ENCODE results near the gene LZTR1. TPM values are rescaled to one million over a fixed set of nuclear protein-coding genes. Genes with fewer than 3 reads are reported as not detected.

Gene LZTR1
- total and polyA plus RNA-seq, 2 donors (not counting 3 experiments of a cell fraction or from before 2014, with no cell fraction given) = 56.6 to 86.8 TPM

- Histone ChIP-seq H3K4me1 (ENCODE audit: control insufficient read depth, extremely low read depth, insufficient read depth, low read length) (peaks cover 19% of the 10 kb centered on the region), H3K27ac (ENCODE audit: insufficient read depth, low read depth, low read length) (no peak overlapping the region), H2AFZ (ENCODE audit: low read depth, low read length) (no peak overlapping the region), H4K20me1 (replicated peaks; ENCODE audit: control insufficient read depth, extremely low read depth, insufficient read depth, low read length) (peaks cover 18% of the 10 kb centered on the region), H3K36me3 (ENCODE audit: control insufficient read depth in 2 of 2, extremely low read depth in 1 of 2, insufficient read depth in 2 of 2, low read length in 2 of 2) (no peaks in the 10 kb centered on the region), H3K4me2 (ENCODE audit: insufficient read depth, low read length) (no peak overlapping the region), H3K27me3 (ENCODE audit: control insufficient read depth in 2 of 2, insufficient read depth in 2 of 2, low read length in 2 of 2) (no peaks in the 10 kb centered on the region), H3K4me3 (replicated peaks in 1 of 3; ENCODE audit: insufficient read depth in 1 of 3, low read depth in 1 of 3, low read length in 3 of 3) (no peak overlapping the region), H3K9ac (replicated peaks; ENCODE audit: extremely low read depth, insufficient read depth, low read length) (no peak overlapping the region), H3K79me2 (ENCODE audit: control insufficient read depth, insufficient read depth, low read length) (peaks cover 94% of the 10 kb centered on the region), H3K9me1 (replicated peaks; ENCODE audit: control insufficient read depth, extremely low read depth, insufficient read depth, low read length) (no peaks in the 10 kb centered on the region), H3K9me3 (replicated peaks; ENCODE audit: control insufficient read depth, insufficient read depth, low read length) (no peaks in the 10 kb centered on the region)
- TF ChIP-seq POLR2A (IDR thresholded peaks at IDR 0.05; ENCODE audit: low read depth, low read length) = no peak
- ChIA-PET CTCF (interaction anchor here (0.6 to 1.3 kb wide), 2 partner anchors 24 to 26 kb away, joined by 3 read pairs; partner anchors contain the start of gene CRKL), POLR2A (no interaction called here)
- dilution Hi-C loops (cut with MboI; ENCODE audit: extremely low pct_ligation_motif_present, low sequenced_read_pairs) = no loop called here
- intact Hi-C loops (cut with micrococcal nuclease) = no loop called here
- DNase-seq (ENCODE audit: low read depth, low spot score) (no peak), FAIRE-seq (peak; percentile 8)
- no TSS peak for BruUV-seq (replicated peaks)
Measured at GRCh38 chr22:20943104-20943933, 38.8 kb upstream of the LZTR1 start.

GRCh38 chr22:20944042-20944441 lies 38.1 kb upstream of the LZTR1 start:
- Histone ChIP-seq H3K9me1 (replicated peaks; ENCODE audit: control insufficient read depth, extremely low read depth, insufficient read depth, low read length) (no peaks in the 10 kb centered on the region), H3K9me3 (replicated peaks; ENCODE audit: control insufficient read depth, insufficient read depth, low read length) (no peaks in the 10 kb centered on the region), H3K27me3 (ENCODE audit: control insufficient read depth in 2 of 2, insufficient read depth in 2 of 2, low read length in 2 of 2) (no peaks in the 10 kb centered on the region), H3K79me2 (ENCODE audit: control insufficient read depth, insufficient read depth, low read length) (peaks cover 94% of the 10 kb centered on the region), H3K36me3 (ENCODE audit: control insufficient read depth in 2 of 2, extremely low read depth in 1 of 2, insufficient read depth in 2 of 2, low read length in 2 of 2) (no peaks in the 10 kb centered on the region), H3K4me2 (ENCODE audit: insufficient read depth, low read length) (no peak overlapping the region), H3K4me3 (replicated peaks in 1 of 3; ENCODE audit: insufficient read depth in 1 of 3, low read depth in 1 of 3, low read length in 3 of 3) (no peak overlapping the region), H3K9ac (replicated peaks; ENCODE audit: extremely low read depth, insufficient read depth, low read length) (no peak overlapping the region), H2AFZ (ENCODE audit: low read depth, low read length) (no peak overlapping the region), H4K20me1 (replicated peaks; ENCODE audit: control insufficient read depth, extremely low read depth, insufficient read depth, low read length) (peaks cover 18% of the 10 kb centered on the region), H3K4me1 (ENCODE audit: control insufficient read depth, extremely low read depth, insufficient read depth, low read length) (peaks cover 19% of the 10 kb centered on the region), H3K27ac (ENCODE audit: insufficient read depth, low read depth, low read length) (no peak overlapping the region)
- TF ChIP-seq GATA2 (IDR thresholded peaks at IDR 0.05; ENCODE audit: insufficient read depth, insufficient read length, low read depth, low read length) (no peak), JUN (IDR thresholded peaks at IDR 0.05; ENCODE audit: borderline replicate concordance, insufficient read depth, insufficient read length, low read depth) (no peak), MYC (IDR thresholded peaks at IDR 0.05; ENCODE audit: low read depth, low read length) (no peak), FOS (IDR thresholded peaks at IDR 0.05; ENCODE audit: borderline replicate concordance, insufficient read depth, low read length) (no peak), MAX (IDR thresholded peaks at IDR 0.05; ENCODE audit: insufficient read depth, insufficient read length) (no peak), POLR2A (IDR thresholded peaks at IDR 0.05; ENCODE audit: low read depth, low read length) (no peak), EZH2 (IDR thresholded peaks at IDR 0.05; ENCODE audit: borderline replicate concordance, low read depth, low read length, severe bottlenecking) (no peak), CTCF (IDR thresholded peaks at IDR 0.05; ENCODE audit: extremely low read depth in 1 of 2, insufficient read depth in 1 of 2, low read depth in 1 of 2, low read length in 2 of 2) (no peak)
- FAIRE-seq (no peak), DNase-seq (ENCODE audit: low read depth, low spot score) (no peak)
- intact Hi-C loops (cut with micrococcal nuclease) = no loop called here
- dilution Hi-C loops (cut with MboI; ENCODE audit: extremely low pct_ligation_motif_present, low sequenced_read_pairs) = no loop called here
- ChIA-PET POLR2A (no interaction called here), CTCF (interaction anchor here (0.6 kb wide), 1 partner anchor 23 kb away, joined by 3 read pairs; no protein-coding TSS in a partner anchor)
- BruUV-seq (replicated peaks) = no TSS peak

Measured in endothelial cell of umbilical vein (primary cell).